ENCODE data around the gene NDUFA9.

- TF ChIP-seq, protein P1, sequence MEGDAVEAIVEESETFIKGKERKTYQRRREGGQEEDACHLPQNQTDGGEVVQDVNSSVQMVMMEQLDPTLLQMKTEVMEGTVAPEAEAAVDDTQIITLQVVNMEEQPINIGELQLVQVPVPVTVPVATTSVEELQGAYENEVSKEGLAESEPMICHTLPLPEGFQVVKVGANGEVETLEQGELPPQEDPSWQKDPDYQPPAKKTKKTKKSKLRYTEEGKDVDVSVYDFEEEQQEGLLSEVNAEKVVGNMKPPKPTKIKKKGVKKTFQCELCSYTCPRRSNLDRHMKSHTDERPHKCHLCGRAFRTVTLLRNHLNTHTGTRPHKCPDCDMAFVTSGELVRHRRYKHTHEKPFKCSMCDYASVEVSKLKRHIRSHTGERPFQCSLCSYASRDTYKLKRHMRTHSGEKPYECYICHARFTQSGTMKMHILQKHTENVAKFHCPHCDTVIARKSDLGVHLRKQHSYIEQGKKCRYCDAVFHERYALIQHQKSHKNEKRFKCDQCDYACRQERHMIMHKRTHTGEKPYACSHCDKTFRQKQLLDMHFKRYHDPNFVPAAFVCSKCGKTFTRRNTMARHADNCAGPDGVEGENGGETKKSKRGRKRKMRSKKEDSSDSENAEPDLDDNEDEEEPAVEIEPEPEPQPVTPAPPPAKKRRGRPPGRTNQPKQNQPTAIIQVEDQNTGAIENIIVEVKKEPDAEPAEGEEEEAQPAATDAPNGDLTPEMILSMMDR (IDR thresholded peaks at IDR 0.05; ENCODE audit: borderline replicate concordance, extremely low read depth, low read length, poor library complexity, severe bottlenecking): no peak
- no peak for TF ChIP-seq EZH2 (IDR thresholded peaks at IDR 0.05; ENCODE audit: borderline replicate concordance, low read depth, low read length, severe bottlenecking)
Observed at GRCh38 chr12:4685317-4685716, 36.4 kb downstream of the NDUFA9 start.
